ENCODE measurements around the gene OTOS. TPM values are rescaled to one million over a fixed set of nuclear protein-coding genes. Genes with fewer than 3 reads are reported as not detected.

OTOS gene
- total RNA-seq, 1 donor from 2014 or later, result not detected

GRCh38 chr2:240138254-240138984 lies 2.0 kb downstream of the OTOS start:
- H3K9ac ChIP-seq (ENCODE audit: low read length), result no peak overlapping the region
- no peak for DNase-seq (ENCODE audit: low read depth)
- Mint-ChIP-seq H3K9me3 (ENCODE audit: unreplicated experiment) (no peaks in the 10 kb centered on the region), H3K27me3 (ENCODE audit: low read depth, unreplicated experiment) (peaks cover 24% of the 10 kb centered on the region), H3K4me1 (ENCODE audit: low read depth, unreplicated experiment) (peaks cover 17% of the 10 kb centered on the region), H3K27ac (ENCODE audit: unreplicated experiment) (no peak overlapping the region), H3K36me3 (ENCODE audit: low read depth, unreplicated experiment) (no peaks in the 10 kb centered on the region), H3K4me3 (ENCODE audit: unreplicated experiment) (no peak overlapping the region)
- H3K4me1 ChIP-seq (ENCODE audit: insufficient read depth, low read length), result peaks cover 11% of the 10 kb centered on the region
- H3K27me3 ChIP-seq (ENCODE audit: insufficient read depth, low read length), result peaks cover 4% of the 10 kb centered on the region
- no peak overlapping the region for H3K4me3 ChIP-seq (ENCODE audit: insufficient read depth, low read depth, low read length)
- no peaks in the 10 kb centered on the region for H3K36me3 ChIP-seq (ENCODE audit: insufficient read depth, low read length)
- H3K27ac ChIP-seq (ENCODE audit: low read depth, low read length), result no peak overlapping the region
- TF ChIP-seq EZH2 (IDR thresholded peaks at IDR 0.05; ENCODE audit: insufficient read depth, low read length), result no peak
- H4K20me1 ChIP-seq (ENCODE audit: insufficient read depth, low read length), result peaks cover 23% of the 10 kb centered on the region
- no peaks in the 10 kb centered on the region for H3K9me3 ChIP-seq (ENCODE audit: insufficient read depth, low read depth, low read length)
- H3K79me2 ChIP-seq (ENCODE audit: insufficient read depth, low read length), result peaks cover 27% of the 10 kb centered on the region
- no peak overlapping the region for H2AFZ ChIP-seq (ENCODE audit: low read depth, low read length)
- no peak overlapping the region for H3K4me2 ChIP-seq (ENCODE audit: low read length)
- FAIRE-seq, result no peak

- Histone ChIP-seq H3K36me3 (ENCODE audit: insufficient read depth, low read length) (peaks cover 3% of the 10 kb centered on the region), H2AFZ (ENCODE audit: low read depth, low read length) (no peak overlapping the region), H3K4me1 (ENCODE audit: insufficient read depth, low read length) (peaks cover 11% of the 10 kb centered on the region), H4K20me1 (ENCODE audit: insufficient read depth, low read length) (peaks cover 29% of the 10 kb centered on the region), H3K27me3 (ENCODE audit: insufficient read depth, low read length) (peaks cover 4% of the 10 kb centered on the region), H3K9ac (ENCODE audit: low read length) (no peak overlapping the region), H3K79me2 (ENCODE audit: insufficient read depth, low read length) (peaks cover 29% of the 10 kb centered on the region), H3K27ac (ENCODE audit: low read depth, low read length) (no peak overlapping the region), H3K4me3 (ENCODE audit: insufficient read depth, low read depth, low read length) (no peak overlapping the region), H3K9me3 (ENCODE audit: insufficient read depth, low read depth, low read length) (no peaks in the 10 kb centered on the region), H3K4me2 (ENCODE audit: low read length) (no peak overlapping the region)
- Mint-ChIP-seq H3K4me3 (ENCODE audit: unreplicated experiment) (peak overlapping the region; percentile 66), H3K27ac (ENCODE audit: unreplicated experiment) (no peak overlapping the region), H3K9me3 (ENCODE audit: unreplicated experiment) (no peaks in the 10 kb centered on the region), H3K36me3 (ENCODE audit: low read depth, unreplicated experiment) (no peaks in the 10 kb centered on the region), H3K27me3 (ENCODE audit: low read depth, unreplicated experiment) (peaks cover 24% of the 10 kb centered on the region), H3K4me1 (ENCODE audit: low read depth, unreplicated experiment) (peaks cover 17% of the 10 kb centered on the region)
- DNase-seq (ENCODE audit: low read depth), result no peak
- FAIRE-seq, result no peak
- TF ChIP-seq, protein P1, sequence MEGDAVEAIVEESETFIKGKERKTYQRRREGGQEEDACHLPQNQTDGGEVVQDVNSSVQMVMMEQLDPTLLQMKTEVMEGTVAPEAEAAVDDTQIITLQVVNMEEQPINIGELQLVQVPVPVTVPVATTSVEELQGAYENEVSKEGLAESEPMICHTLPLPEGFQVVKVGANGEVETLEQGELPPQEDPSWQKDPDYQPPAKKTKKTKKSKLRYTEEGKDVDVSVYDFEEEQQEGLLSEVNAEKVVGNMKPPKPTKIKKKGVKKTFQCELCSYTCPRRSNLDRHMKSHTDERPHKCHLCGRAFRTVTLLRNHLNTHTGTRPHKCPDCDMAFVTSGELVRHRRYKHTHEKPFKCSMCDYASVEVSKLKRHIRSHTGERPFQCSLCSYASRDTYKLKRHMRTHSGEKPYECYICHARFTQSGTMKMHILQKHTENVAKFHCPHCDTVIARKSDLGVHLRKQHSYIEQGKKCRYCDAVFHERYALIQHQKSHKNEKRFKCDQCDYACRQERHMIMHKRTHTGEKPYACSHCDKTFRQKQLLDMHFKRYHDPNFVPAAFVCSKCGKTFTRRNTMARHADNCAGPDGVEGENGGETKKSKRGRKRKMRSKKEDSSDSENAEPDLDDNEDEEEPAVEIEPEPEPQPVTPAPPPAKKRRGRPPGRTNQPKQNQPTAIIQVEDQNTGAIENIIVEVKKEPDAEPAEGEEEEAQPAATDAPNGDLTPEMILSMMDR (IDR thresholded peaks at IDR 0.05; ENCODE audit: insufficient read depth, low read depth, low read length), result no peak
- no peak for TF ChIP-seq EZH2 (IDR thresholded peaks at IDR 0.05; ENCODE audit: insufficient read depth, low read length)
These were observed 2.7 kb downstream of the OTOS start for GRCh38 chr2:240137596-240138253.

- H3K9ac ChIP-seq (ENCODE audit: low read length), result peak overlapping the region; percentile 96
- peaks cover 4% of the 10 kb centered on the region for H3K27me3 ChIP-seq (ENCODE audit: insufficient read depth, low read length)
- H3K27ac ChIP-seq (ENCODE audit: low read depth, low read length), result peak overlapping the region; percentile 10
- Mint-ChIP-seq H3K9me3 (ENCODE audit: unreplicated experiment) (no peaks in the 10 kb centered on the region), H3K27me3 (ENCODE audit: low read depth, unreplicated experiment) (peaks cover 19% of the 10 kb centered on the region), H3K4me1 (ENCODE audit: low read depth, unreplicated experiment) (peaks cover 17% of the 10 kb centered on the region), H3K4me3 (ENCODE audit: unreplicated experiment) (peak overlapping the region; percentile 82), H3K27ac (ENCODE audit: unreplicated experiment) (no peak overlapping the region), H3K36me3 (ENCODE audit: low read depth, unreplicated experiment) (no peaks in the 10 kb centered on the region)
- no peaks in the 10 kb centered on the region for H3K9me3 ChIP-seq (ENCODE audit: insufficient read depth, low read depth, low read length)
- H3K4me2 ChIP-seq (ENCODE audit: low read length), result peak overlapping the region; percentile 94
- peak overlapping the region; percentile 75 for H3K4me3 ChIP-seq (ENCODE audit: insufficient read depth, low read depth, low read length)
- FAIRE-seq (no peak), DNase-seq (ENCODE audit: low read depth) (no peak)
- peak overlapping the region; percentile 98 for H2AFZ ChIP-seq (ENCODE audit: low read depth, low read length)
- peaks cover 12% of the 10 kb centered on the region for H3K36me3 ChIP-seq (ENCODE audit: insufficient read depth, low read length)
- peaks cover 11% of the 10 kb centered on the region for H3K4me1 ChIP-seq (ENCODE audit: insufficient read depth, low read length)
- H3K79me2 ChIP-seq (ENCODE audit: insufficient read depth, low read length), result peaks cover 36% of the 10 kb centered on the region
- peaks cover 34% of the 10 kb centered on the region for H4K20me1 ChIP-seq (ENCODE audit: insufficient read depth, low read length)
- TF ChIP-seq, protein P1 (IDR thresholded peaks at IDR 0.05; ENCODE audit: insufficient read depth, low read depth, low read length), result no peak
- no peak for TF ChIP-seq EZH2 (IDR thresholded peaks at IDR 0.05; ENCODE audit: insufficient read depth, low read length)
These were observed 3.7 kb downstream of the OTOS start for GRCh38 chr2:240136671-240137292.
